ENCODE results near the gene CTR9.

The CTR9 gene

GRCh38 chr11:10743354-10744000 is 7.6 kb upstream of the CTR9 start:
- peak; percentile 48 for DNase-seq

- no peak for DNase-seq
Measured at GRCh38 chr11:10744206-10744605, 6.8 kb upstream of the CTR9 start.

- no peak for DNase-seq
Measured at GRCh38 chr11:10746871-10747270, 4.2 kb upstream of the CTR9 start.

GRCh38 chr11:10747733-10748132 is 3.3 kb upstream of the CTR9 start:
- DNase-seq, result no peak

GRCh38 chr11:10749476-10749875 is 1.6 kb upstream of the CTR9 start:
- DNase-seq, result no peak

- no peak for DNase-seq
Measured at GRCh38 chr11:10751581-10751940, 515 bp downstream of the CTR9 start.

- DNase-seq, result no peak
Measured at GRCh38 chr11:10752061-10752460, 1.0 kb downstream of the CTR9 start.

- DNase-seq, result no peak
Measured at GRCh38 chr11:10752486-10752885, 1.4 kb downstream of the CTR9 start.

- DNase-seq, result no peak
Measured at GRCh38 chr11:10758957-10759356, 7.9 kb downstream of the CTR9 start.

GRCh38 chr11:10761085-10761698 is 10.1 kb downstream of the CTR9 start:
- DNase-seq, result no peak

- no peak for DNase-seq
Measured at GRCh38 chr11:10762185-10762584, 11.1 kb downstream of the CTR9 start.

- DNase-seq, result no peak
Measured at GRCh38 chr11:10762913-10763421, 11.9 kb downstream of the CTR9 start.

GRCh38 chr11:10763766-10764165 is 12.7 kb downstream of the CTR9 start:
- no peak for DNase-seq

- no peak for DNase-seq
Measured at GRCh38 chr11:10764412-10764811, 13.4 kb downstream of the CTR9 start.

- DNase-seq, result peak; percentile 32
Measured at GRCh38 chr11:10770626-10771254, 19.7 kb downstream of the CTR9 start.

GRCh38 chr11:10771457-10771856 is 20.4 kb downstream of the CTR9 start:
- DNase-seq, result no peak

GRCh38 chr11:10774811-10775210 is 23.8 kb downstream of the CTR9 start:
- no peak for DNase-seq

GRCh38 chr11:10777393-10777793 is 26.3 kb downstream of the CTR9 start:
- no peak for DNase-seq

- DNase-seq, result no peak
Measured at GRCh38 chr11:10777806-10778205, 26.8 kb downstream of the CTR9 start.

- no peak for DNase-seq
Measured at GRCh38 chr11:10778217-10778970, 27.3 kb downstream of the CTR9 start.

- no peak for DNase-seq
Measured at GRCh38 chr11:10779086-10779485, 28.0 kb downstream of the CTR9 start.

- DNase-seq, result no peak
Measured at GRCh38 chr11:10780040-10780439, 29.0 kb downstream of the CTR9 start.

Measured in CD4-positive, alpha-beta T cell treated with Interleukin-10 for 1 hour (primary cell).